GM19193 (cell line): Measurements from ENCODE around the gene CBLC.

Source experiments
- POLR2A ChIP-seq: IDR thresholded peaks from 4 replicates; pipeline ENCODE4 v1.6.1; 2011; ENCODE audit not compliant: insufficient read depth, insufficient read length; ENCODE audit errors: extremely low read depth

The CBLC gene, protein sequence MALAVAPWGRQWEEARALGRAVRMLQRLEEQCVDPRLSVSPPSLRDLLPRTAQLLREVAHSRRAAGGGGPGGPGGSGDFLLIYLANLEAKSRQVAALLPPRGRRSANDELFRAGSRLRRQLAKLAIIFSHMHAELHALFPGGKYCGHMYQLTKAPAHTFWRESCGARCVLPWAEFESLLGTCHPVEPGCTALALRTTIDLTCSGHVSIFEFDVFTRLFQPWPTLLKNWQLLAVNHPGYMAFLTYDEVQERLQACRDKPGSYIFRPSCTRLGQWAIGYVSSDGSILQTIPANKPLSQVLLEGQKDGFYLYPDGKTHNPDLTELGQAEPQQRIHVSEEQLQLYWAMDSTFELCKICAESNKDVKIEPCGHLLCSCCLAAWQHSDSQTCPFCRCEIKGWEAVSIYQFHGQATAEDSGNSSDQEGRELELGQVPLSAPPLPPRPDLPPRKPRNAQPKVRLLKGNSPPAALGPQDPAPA

DNA sequence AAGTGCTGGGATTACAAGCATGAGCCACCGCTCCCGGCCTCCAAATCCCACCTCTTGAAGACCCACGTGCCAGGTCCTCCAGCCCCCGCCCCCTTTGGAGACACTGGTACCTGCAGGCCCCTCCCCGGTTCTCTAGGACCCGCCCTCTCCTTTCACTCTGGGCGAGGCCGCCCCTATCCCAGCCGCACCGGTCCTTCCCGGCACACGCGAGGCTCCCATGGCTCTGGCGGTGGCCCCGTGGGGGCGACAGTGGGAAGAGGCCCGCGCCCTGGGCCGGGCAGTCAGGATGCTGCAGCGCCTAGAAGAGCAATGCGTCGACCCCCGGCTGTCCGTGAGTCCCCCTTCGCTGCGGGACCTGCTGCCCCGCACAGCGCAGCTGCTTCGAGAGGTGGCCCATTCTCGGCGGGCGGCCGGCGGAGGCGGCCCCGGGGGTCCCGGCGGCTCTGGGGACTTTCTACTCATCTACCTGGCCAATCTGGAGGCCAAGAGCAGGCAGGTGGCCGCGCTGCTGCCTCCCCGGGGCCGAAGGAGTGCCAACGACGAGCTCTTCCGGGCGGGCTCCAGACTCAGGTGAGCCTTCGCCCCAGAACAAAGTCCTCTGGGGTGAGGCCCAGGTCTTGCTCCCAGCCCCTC, at the start of gene CBLC:
Gene CBLC, plus strand, starts transcription at position 176 of the 633 bp plus-strand sequence. Its CDS starts 42 bp downstream, at position 218.
- TF ChIP-seq POLR2A: no peak

DNA sequence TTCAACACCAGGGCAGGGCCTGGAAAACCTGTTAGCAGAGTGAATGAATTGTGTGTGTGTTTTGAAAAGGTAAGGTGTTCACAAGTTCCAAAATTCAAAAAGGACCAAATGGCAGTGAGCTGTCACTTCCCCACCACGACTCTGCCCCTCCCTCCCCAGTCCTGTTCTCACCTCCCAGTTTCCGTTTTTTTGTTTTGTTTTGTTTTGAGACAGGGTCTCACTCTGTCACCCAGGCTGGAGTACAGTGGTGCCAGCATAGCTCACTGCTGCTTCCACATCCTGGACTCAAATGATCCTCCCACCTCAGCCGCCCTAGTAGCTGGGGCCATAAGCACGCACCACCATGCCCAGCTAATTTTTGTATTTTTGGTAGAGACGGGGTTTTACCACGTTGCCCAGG, 49.5 kb upstream of the CBLC start:
- no peak for TF ChIP-seq POLR2A

DNA sequence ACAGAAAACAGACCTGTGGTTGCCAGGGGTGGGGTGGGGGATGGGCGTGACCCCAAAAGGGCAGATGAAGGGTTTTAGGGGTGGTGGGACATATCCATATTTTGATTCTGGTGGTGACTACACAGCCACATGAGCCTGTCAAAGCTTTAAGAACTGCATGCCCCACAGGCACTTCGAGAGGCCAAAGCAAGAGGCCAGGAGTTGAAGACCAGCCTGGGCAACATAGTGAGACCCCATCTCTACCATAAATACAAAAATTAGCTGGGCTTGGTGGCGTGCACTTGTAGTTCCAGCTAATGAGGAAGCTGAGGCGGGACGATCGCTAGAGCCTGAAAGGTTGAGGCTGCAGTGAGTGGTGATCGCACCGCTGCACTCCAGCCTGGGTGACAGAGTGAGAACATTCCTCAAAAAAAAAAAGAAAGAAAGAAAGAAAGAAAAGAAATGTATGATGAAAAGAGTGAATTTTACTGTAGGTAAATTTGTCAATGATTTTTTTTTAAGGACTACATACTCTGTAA, 48.1 kb upstream of the CBLC start:
- TF ChIP-seq POLR2A: no peak

DNA sequence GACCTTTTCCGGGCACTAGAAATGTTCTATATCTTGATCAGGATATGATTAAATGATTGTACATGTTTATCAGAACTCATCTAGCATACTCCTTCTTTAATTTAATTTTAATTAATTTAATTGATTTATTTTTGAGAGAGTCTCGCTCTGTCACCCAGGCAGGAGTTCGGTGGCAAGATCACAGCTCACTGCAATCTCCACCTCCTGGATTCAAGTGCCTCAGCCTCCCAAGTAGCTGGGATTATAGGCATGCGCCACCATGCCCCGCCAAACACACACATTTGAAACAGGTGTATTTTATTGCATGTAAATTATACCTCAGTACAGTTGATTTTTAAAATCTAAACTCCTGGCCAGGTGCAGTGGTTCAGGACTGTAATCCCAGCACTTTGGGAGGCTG, 46.6 kb upstream of the CBLC start:
- no peak for TF ChIP-seq POLR2A

DNA sequence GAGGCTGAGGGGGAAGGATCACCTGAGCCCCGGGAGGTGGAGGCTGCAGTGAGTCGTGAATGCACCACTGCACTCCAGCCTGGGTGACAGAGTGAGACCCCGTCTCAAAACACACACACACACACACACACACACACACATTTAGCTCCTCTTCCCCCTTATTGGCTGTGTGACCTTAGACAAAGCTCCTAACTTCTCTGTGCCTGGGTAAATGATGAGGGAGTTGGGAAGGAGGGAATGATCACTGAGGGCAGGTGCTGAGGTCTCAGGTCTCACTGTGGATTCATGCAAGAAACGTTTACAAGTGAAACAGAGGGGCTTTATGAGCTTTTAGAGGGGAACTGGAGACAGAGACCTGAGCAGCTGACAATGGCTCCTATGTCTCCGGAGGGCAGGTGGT, 46.1 kb upstream of the CBLC start:
- TF ChIP-seq POLR2A: no peak

DNA sequence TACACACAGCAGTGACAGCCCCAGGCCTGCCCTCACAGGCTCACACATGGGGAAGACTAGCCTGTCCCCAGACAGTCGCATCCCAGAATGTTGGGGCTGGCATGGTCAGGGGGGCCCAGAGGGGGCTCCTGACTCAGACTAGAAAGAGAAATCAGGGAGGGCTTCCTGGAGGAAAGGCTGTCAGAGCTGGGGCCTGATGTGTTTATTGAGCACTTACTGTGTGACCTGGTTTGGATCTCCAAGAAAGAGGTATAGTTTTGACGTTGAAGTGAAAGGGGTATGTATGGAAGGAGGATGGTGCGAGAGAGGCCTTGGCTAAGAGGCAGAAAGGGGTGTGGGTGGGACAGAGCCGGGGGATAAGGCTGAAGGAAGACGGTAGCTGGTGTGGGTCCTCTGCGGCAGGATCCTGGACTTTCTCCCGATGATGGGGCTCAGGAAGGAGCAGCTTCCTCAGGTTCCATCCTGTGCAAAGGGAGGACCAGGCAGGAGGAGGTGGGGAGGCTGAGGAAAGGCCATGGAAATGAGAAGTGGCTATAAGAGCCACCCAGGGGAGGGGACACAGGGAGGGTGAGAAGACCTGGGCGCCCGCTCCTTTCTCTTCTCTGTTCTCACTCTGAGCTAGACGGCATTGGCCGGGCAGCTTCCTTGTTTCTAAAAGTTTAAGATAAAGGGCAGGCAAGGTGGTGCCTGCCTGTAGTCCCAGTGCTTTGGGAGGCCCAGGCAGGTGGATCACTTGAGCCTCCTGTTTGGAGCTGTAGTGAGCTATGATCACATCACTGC, 45.3 kb upstream of the CBLC start:
- TF ChIP-seq POLR2A: no peak

DNA sequence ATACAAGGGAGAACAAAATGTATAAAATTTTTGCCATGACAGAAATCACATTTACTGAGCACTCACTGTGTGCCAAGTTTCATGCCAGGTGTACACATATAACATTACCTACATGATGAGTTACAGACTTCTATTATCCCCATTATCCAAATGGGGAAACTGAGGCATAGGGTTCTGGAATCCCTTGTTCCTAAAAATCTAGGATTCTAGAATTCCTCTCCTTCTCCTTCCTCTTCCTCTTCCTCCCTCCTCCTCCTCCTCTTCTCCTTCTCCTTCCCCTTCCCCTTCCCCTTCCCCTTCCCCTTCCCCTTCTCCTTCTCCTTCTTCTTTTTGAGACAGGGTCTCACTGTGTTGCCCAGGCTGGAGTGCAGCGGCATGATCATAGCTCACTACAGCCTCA, 43.3 kb upstream of the CBLC start:
- TF ChIP-seq POLR2A: no peak

DNA sequence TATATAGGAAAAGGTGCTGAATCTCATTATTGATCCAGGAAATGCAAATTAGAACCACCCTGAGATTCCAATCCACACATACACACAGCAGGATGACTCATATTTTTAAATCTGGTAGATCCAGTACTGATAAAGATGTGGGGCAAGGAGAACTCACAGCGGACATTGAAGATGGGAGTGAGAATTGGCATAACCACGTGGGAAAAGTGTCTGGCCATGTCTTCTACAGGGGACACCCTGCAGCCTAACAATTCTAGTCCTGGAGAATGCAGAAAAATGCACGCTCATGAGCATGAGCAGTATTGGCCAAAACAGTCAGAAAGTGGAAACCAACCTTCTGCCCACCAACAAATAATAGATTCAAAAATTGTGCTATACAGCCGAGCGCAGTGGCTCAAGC, 42.7 kb upstream of the CBLC start:
- TF ChIP-seq POLR2A: no peak

DNA sequence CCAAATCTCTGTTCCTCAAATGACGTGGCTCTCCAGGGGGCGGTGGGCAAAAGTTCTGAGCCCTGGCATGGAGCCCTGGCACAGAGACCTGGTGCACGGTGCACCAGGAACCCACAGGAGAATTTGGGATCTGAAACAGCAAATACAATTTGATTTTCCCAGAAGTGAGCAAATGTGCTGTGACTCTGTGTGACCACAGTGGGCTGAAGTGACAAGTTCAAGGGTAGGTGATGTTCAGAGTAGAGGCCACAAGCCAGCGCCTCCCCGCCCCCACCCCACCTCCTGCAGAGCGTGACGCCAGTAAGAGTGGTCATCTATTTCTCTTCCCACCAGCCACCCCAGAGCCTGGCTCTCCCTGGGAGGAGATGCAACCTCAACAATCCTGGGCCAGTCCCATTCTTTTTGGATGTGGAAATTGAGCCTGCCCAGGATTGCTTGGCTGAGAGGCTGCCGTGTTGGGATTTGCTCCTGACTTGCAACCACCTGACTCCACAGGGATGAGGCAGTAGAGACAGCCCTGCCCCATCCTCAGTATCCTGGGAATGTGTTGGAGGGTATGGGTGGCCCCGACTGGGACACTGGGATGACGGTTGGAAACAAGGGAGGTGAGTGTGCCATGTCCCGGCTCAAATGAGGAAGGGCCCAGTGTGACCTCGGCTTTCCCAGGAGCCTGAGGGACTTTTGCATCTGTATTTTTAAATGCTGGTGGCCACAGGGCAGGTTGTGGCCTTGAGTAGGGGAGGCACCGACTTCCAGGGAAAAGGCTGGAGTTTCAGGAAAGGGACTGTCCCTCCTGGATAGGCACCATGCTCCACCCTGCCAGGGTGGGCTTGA, 40.2 kb upstream of the CBLC start:
- TF ChIP-seq POLR2A: no peak

DNA sequence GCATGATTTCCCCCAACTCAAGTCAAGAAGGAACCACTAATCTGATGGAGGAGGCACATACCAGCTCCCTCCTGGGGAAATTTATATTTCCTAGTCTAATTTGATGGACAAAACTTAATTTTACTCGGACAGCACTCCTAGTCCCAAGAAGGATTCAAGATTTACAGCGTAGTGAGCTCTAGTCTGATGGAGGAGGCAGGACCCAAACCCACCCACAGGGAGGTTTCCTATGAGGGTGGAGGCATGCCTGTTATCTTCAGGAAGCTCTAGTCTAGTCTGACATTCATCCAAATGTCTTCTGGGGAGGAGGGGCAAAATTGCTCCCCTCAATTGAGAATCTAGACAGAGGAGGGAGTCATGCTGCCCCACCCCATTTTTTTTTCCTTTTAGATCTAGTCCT, 39.6 kb upstream of the CBLC start:
- TF ChIP-seq POLR2A: no peak

DNA sequence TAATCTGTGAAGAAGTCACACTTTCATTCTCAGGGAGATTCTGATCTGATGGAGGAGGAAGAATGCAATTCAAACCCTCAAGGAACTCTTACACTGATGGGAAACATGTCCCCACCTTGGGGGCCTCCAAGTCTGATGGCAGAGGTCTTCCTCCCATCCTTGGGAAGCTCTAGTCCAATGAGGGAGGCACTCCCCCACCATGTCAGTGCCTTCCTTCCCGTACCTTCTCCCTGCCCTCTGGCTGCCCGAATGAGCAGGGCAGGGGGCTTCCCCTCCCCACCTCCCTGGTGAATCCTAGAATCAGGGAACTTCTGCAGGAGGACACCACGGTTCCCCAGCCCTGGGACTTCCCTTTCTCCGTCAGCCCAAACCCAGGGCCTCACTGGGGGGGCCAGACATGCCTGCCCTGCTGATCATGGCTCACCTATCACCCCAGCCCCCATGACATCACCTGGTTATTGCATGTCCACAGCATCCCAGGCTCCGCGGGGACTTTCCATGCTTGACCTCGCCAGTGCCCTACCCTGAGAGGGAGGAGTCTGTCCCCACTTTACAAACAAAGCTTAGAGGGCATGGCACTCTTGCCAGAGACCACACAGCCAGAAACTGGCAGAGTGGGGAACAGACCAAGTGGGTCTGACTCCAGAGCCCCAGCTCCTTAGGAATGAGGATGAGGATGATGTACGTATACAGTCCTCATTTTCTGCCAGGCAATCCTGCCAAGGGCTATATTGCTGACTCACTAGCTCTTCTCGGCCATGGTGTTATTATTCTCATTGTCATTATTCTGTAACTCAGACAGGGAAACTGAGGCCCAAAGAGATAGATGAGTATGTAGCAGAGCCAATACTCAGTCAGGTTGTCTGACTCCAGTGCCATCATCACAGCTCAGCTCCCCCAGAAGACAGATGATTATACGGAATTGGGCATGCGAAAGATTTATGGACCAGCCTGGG, 38.8 kb upstream of the CBLC start:
- no peak for TF ChIP-seq POLR2A

DNA sequence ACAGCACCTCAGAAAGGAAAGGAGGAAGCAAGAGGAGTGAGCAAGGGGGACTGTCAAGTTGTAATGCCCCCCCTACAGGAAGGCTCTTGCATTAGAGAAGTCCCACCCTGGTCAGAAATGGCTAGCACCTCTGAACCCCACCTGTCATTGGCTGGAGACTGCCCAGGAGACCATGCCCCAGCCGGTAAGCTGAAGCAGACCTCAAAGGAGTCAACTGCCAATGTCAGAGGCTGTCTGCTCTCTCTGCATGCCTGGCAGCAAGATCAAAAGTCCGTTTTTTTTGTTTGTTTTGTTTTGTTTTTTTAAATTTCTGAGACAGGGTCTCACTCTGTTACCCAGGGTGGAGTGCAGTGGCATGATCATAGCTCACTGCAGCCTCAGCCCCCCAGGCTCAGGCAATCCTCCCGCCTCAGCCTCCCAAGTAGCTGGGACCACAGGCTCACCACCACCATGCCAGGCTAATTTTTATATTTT, 37.3 kb upstream of the CBLC start:
- no peak for TF ChIP-seq POLR2A

DNA sequence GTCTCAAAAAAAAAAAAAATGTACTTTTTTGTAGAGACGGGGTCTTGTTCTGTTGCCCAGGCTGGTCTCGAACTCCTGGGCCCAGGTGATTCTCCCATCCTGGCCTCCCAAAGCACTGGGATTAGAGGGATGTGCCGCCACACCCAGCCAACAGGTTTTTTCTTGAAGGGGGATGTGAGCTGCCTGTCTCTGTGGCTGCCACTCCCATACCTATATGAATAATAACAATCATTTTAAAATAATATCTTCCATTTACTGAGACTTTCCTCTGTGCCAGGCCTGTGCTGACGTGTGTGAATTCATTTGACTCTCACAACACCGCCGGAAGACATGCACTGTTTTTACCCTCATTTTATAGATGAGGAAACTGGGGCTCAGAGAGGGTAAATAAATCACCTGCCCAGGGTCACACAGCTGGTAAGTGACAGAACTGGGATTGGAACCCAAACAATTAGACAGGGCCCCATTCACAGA, 36.4 kb upstream of the CBLC start:
- no peak for TF ChIP-seq POLR2A
